ENCODE measurements around the gene ESYT1. TPM values are rescaled to one million over a fixed set of nuclear protein-coding genes. Genes with fewer than 3 reads are reported as not detected.

ESYT1 gene
- total and polyA plus RNA-seq, 9 donors, result 62.3 to 139 (median 97.3) TPM

- Histone ChIP-seq H3K27me3 (no peaks in the 10 kb centered on the region), H3K4me3 (peak overlapping the region; percentile 57), H3K36me3 (no peaks in the 10 kb centered on the region), H3K9me3 (no peaks in the 10 kb centered on the region), H3K4me1 (ENCODE audit: insufficient read depth) (peaks cover 3% of the 10 kb centered on the region), H3K27ac (peak overlapping the region; percentile 83 to 89)
- DNase-seq, result peak; percentile 86 to 94 (median 90)
- 1% methylated on average over 42 of the region's 42 CpGs for WGBS, 3 donors
- intact Hi-C loops (cut with DNase I), result loop anchor here (2.0 to 10.0 kb wide), 8 partner anchors 31 to 275 kb away; partner anchors contain the start of genes ESYT1 (in 1 of the 4), MYL6 (in 1 of the 4), SLC39A5 (in 1 of the 4) and SPRYD4 (in 1 of the 4)
- TF ChIP-seq POLR2A (IDR thresholded peaks at IDR 0.05) (no peak), CTCF (IDR thresholded peaks at IDR 0.05) (peak in 1 of 3 donors; percentile 16)
Measured at GRCh38 chr12:56189918-56190694, 62.0 kb downstream of the ESYT1 start.

- Histone ChIP-seq H3K4me1 (ENCODE audit: insufficient read depth) (peaks cover 3% of the 10 kb centered on the region), H3K9me3 (no peaks in the 10 kb centered on the region), H3K4me3 (peak overlapping the region; percentile 57), H3K36me3 (no peaks in the 10 kb centered on the region), H3K27me3 (no peaks in the 10 kb centered on the region), H3K27ac (peak overlapping the region; percentile 83 to 89)
- intact Hi-C loops (cut with DNase I), result loop anchor here in 3 of 4 donors (2.0 to 10.0 kb wide), 6 partner anchors 32 to 274 kb away; partner anchors contain the start of genes MYL6 (in 1 of the 3), SLC39A5 (in 1 of the 3), SPRYD4 (in 1 of the 3) and ZC3H10 (in 1 of the 3)
- DNase-seq, result peak in 1 of 5 donors; percentile 27
- TF ChIP-seq EP300 (IDR thresholded peaks at IDR 0.05), result no peak
- no peak for TF ChIP-seq POLR2A (IDR thresholded peaks at IDR 0.05)
- WGBS, 3 donors, result 13 to 15% (median 14%) methylated on average over 9 of the region's 9 CpGs
Measured at GRCh38 chr12:56190695-56191155, 62.7 kb downstream of the ESYT1 start.

GRCh38 chr12:56192582-56192981 is 64.5 kb downstream of the ESYT1 start:
- Histone ChIP-seq H3K4me3 (no peak overlapping the region), H3K27me3 (no peaks in the 10 kb centered on the region), H3K36me3 (no peaks in the 10 kb centered on the region), H3K27ac (no peak overlapping the region), H3K4me1 (ENCODE audit: insufficient read depth) (peaks cover 4% of the 10 kb centered on the region), H3K9me3 (no peaks in the 10 kb centered on the region)
- TF ChIP-seq CTCF (IDR thresholded peaks at IDR 0.05) (no peak), EP300 (IDR thresholded peaks at IDR 0.05) (no peak), POLR2A (IDR thresholded peaks at IDR 0.05) (no peak)
- intact Hi-C loops (cut with DNase I), result loop anchor here in 3 of 4 donors (5.0 to 10.0 kb wide), 4 partner anchors 35 to 272 kb away; partner anchors contain the start of genes SLC39A5 (in 1 of the 3) and SPRYD4 (in 1 of the 3)
- no peak for DNase-seq

DNA sequence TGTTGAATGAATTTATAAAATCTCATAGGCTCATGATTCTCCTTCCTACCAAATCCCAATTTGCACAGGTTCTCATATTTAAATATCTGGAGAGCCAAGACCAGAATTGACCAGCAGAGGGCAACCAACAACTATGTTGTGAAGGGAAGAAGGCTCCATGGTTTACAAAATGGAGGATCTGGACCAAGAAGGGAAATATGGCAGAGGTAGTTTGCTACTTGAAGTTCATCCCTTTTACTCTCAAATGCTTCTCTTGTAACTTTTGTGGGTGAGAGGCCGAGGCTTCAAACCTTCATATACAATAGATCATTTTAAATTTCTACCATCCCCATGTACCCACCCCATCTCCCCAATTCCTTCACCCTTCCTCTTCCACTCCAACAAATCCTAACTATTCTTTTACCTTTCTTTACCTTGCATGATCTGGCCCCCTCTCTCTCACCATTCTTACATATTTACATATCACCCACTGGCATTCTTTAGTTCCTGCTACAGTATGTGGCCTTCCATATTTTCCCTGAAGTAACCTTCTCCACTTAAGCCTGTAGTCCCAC is 65.0 kb downstream of the ESYT1 start:
- Histone ChIP-seq H3K4me1 (ENCODE audit: insufficient read depth) (peaks cover 4% of the 10 kb centered on the region), H3K9me3 (no peaks in the 10 kb centered on the region), H3K36me3 (no peaks in the 10 kb centered on the region), H3K27me3 (no peaks in the 10 kb centered on the region), H3K27ac (no peak overlapping the region), H3K4me3 (no peak overlapping the region)
- intact Hi-C loops (cut with DNase I), result loop anchor here in 3 of 4 donors (5.0 to 10.0 kb wide), 4 partner anchors 34 to 272 kb away; partner anchors contain the start of genes SLC39A5 (in 1 of the 3) and SPRYD4 (in 1 of the 3)
- 52 to 78% (median 72%) methylated on average over 1 of the region's 1 CpG for WGBS, 3 donors
- DNase-seq, result peak in 4 of 5 donors; percentile 60 to 84 (median 74)
- TF ChIP-seq POLR2A (IDR thresholded peaks at IDR 0.05), result no peak
- TF ChIP-seq CTCF (IDR thresholded peaks at IDR 0.05), result peak; percentile 60 to 70 (median 69)

Other genes starting within 250 kb of the ESYT1 start
- gene PYM1, start 200.4 kb upstream of the ESYT1 start, total RNA-seq, result 10 to 100 TPM; 18.9 to 25.7 (median 21.7) TPM
- gene PYM1, start 200.4 kb upstream of the ESYT1 start, polyA plus RNA-seq, result 10 to 100 TPM; 22.5 to 25.2 TPM
- 10 to 100 TPM; 13.3 to 50.1 (median 26.0) TPM for gene DGKA, start 197.1 kb upstream of the ESYT1 start, total RNA-seq
- 10 to 100 TPM; 15.7 to 40.4 TPM for gene DGKA, start 197.1 kb upstream of the ESYT1 start, polyA plus RNA-seq
- gene PMEL, start 162.2 kb upstream of the ESYT1 start, total RNA-seq, result 10 to 100 TPM in 1 of 7 donors, 1 to 10 TPM in 6; 2.0 to 11.5 (median 3.7) TPM
- gene PMEL, start 162.2 kb upstream of the ESYT1 start, polyA plus RNA-seq, result 1 to 10 TPM; 2.0 to 2.7 TPM
- gene CDK2, start 161.4 kb upstream of the ESYT1 start, total RNA-seq, result 10 to 100 TPM; 18.3 to 33.9 (median 31.3) TPM
- gene CDK2, start 161.4 kb upstream of the ESYT1 start, polyA plus RNA-seq, result 10 to 100 TPM; 21.7 to 21.8 TPM
- gene RAB5B, start 154.2 kb upstream of the ESYT1 start, total RNA-seq, result 100 to 1,000 TPM in 5 of 7 donors, 10 to 100 TPM in 2; 60.4 to 136 (median 117) TPM
- gene RAB5B, start 154.2 kb upstream of the ESYT1 start, polyA plus RNA-seq, result 100 to 1,000 TPM in 1 of 2 donors, 10 to 100 TPM in 1; 81.7 to 217 TPM
- 10 to 100 TPM; 22.1 to 39.4 (median 31.9) TPM for gene SUOX, start 131.0 kb upstream of the ESYT1 start, total RNA-seq
- gene SUOX, start 131.0 kb upstream of the ESYT1 start, polyA plus RNA-seq, result 10 to 100 TPM; 18.0 to 34.2 TPM
- gene IKZF4, start 107.2 kb upstream of the ESYT1 start, total RNA-seq, result 10 to 100 TPM in 5 of 7 donors, 1 to 10 TPM in 2; 4.0 to 33.2 (median 20.0) TPM
- gene IKZF4, start 107.2 kb upstream of the ESYT1 start, polyA plus RNA-seq, result 10 to 100 TPM in 1 of 2 donors, 1 to 10 TPM in 1; 6.2 to 12.5 TPM
- 1,000 to 10,000 TPM in 1 of 7 donors, 100 to 1,000 TPM in 2, 10 to 100 TPM in 4; 16.2 to 2,562 (median 59.7) TPM for gene RPS26, start 86.3 kb upstream of the ESYT1 start, total RNA-seq
- gene RPS26, start 86.3 kb upstream of the ESYT1 start, polyA plus RNA-seq, result 1,000 to 10,000 TPM in 1 of 2 donors, 100 to 1,000 TPM in 1; 198 to 1,468 TPM
- 10 to 100 TPM in 1 of 7 donors, 1 to 10 TPM in 5, under 1 TPM in 1; 0.72 to 20.6 (median 3.3) TPM for gene ERBB3, start 48.1 kb upstream of the ESYT1 start, total RNA-seq
- 1 to 10 TPM; 1.1 to 5.0 TPM for gene ERBB3, start 48.1 kb upstream of the ESYT1 start, polyA plus RNA-seq
- gene PA2G4, start 23.7 kb upstream of the ESYT1 start, total RNA-seq, result 10 to 100 TPM; 65.6 to 86.2 (median 77.0) TPM
- gene PA2G4, start 23.7 kb upstream of the ESYT1 start, polyA plus RNA-seq, result 100 to 1,000 TPM in 1 of 2 donors, 10 to 100 TPM in 1; 86.5 to 219 TPM
- gene RPL41, start 11.6 kb upstream of the ESYT1 start, total RNA-seq, result 1,000 to 10,000 TPM; 6,021 to 8,245 (median 6,510) TPM
- gene RPL41, start 11.6 kb upstream of the ESYT1 start, polyA plus RNA-seq, result over 10,000 TPM; 11,306 to 11,451 TPM
- gene ZC3H10, start 10.0 kb upstream of the ESYT1 start, total RNA-seq, result 10 to 100 TPM in 4 of 7 donors, 1 to 10 TPM in 3; 1.8 to 14.7 (median 10.7) TPM
- 1 to 10 TPM; 4.4 to 5.2 TPM for gene ZC3H10, start 10.0 kb upstream of the ESYT1 start, polyA plus RNA-seq
- 10 to 100 TPM; 65.9 to 99.2 (median 73.4) TPM for gene MYL6B, start 24.3 kb downstream of the ESYT1 start, total RNA-seq
- 10 to 100 TPM; 32.8 to 77.3 TPM for gene MYL6B, start 24.3 kb downstream of the ESYT1 start, polyA plus RNA-seq
- 1,000 to 10,000 TPM in 5 of 7 donors, 100 to 1,000 TPM in 2; 782 to 1,485 (median 1,329) TPM for gene MYL6, start 30.1 kb downstream of the ESYT1 start, total RNA-seq
- gene MYL6, start 30.1 kb downstream of the ESYT1 start, polyA plus RNA-seq, result 1,000 to 10,000 TPM; 1,579 to 3,375 TPM
- 100 to 1,000 TPM in 5 of 7 donors, 10 to 100 TPM in 2; 57.9 to 172 (median 117) TPM for gene SMARCC2, start 61.2 kb downstream of the ESYT1 start, total RNA-seq
- 100 to 1,000 TPM in 1 of 2 donors, 10 to 100 TPM in 1; 66.4 to 139 TPM for gene SMARCC2, start 61.2 kb downstream of the ESYT1 start, polyA plus RNA-seq
- 10 to 100 TPM; 34.1 to 55.6 (median 40.6) TPM for gene RNF41, start 93.7 kb downstream of the ESYT1 start, total RNA-seq
- 10 to 100 TPM; 29.4 to 45.1 TPM for gene RNF41, start 93.7 kb downstream of the ESYT1 start, polyA plus RNA-seq
- 10 to 100 TPM; 19.8 to 43.7 (median 28.9) TPM for gene NABP2, start 96.1 kb downstream of the ESYT1 start, total RNA-seq
- gene NABP2, start 96.1 kb downstream of the ESYT1 start, polyA plus RNA-seq, result 10 to 100 TPM; 25.0 to 37.5 TPM
- gene SLC39A5, start 101.8 kb downstream of the ESYT1 start, total RNA-seq, result under 1 TPM; 0.25 to 0.85 (median 0.69) TPM
- gene SLC39A5, start 101.8 kb downstream of the ESYT1 start, polyA plus RNA-seq, result under 1 TPM in 1 of 2 donors, not detected in 1; 0.28 TPM
- gene ANKRD52, start 130.1 kb downstream of the ESYT1 start, total RNA-seq, result 10 to 100 TPM in 5 of 7 donors, 1 to 10 TPM in 2; 9.1 to 37.7 (median 28.9) TPM
- 10 to 100 TPM; 10.5 to 26.2 TPM for gene ANKRD52, start 130.1 kb downstream of the ESYT1 start, polyA plus RNA-seq
- gene COQ10A, start 138.7 kb downstream of the ESYT1 start, total RNA-seq, result 10 to 100 TPM; 11.3 to 31.1 (median 14.9) TPM
- gene COQ10A, start 138.7 kb downstream of the ESYT1 start, polyA plus RNA-seq, result 10 to 100 TPM; 13.8 to 20.5 TPM
- gene CS, start 172.1 kb downstream of the ESYT1 start, total RNA-seq, result 100 to 1,000 TPM in 5 of 7 donors, 10 to 100 TPM in 2; 49.6 to 155 (median 137) TPM
- gene CS, start 172.1 kb downstream of the ESYT1 start, polyA plus RNA-seq, result 100 to 1,000 TPM in 1 of 2 donors, 10 to 100 TPM in 1; 48.9 to 237 TPM
- 100 to 1,000 TPM in 2 of 7 donors, 10 to 100 TPM in 5; 58.9 to 112 (median 84.9) TPM for gene CNPY2, start 187.7 kb downstream of the ESYT1 start, total RNA-seq
- 100 to 1,000 TPM; 107 to 134 TPM for gene CNPY2, start 187.7 kb downstream of the ESYT1 start, polyA plus RNA-seq
- 100 to 1,000 TPM in 1 of 7 donors, 10 to 100 TPM in 6; 41.0 to 103 (median 74.5) TPM for gene PAN2, start 205.7 kb downstream of the ESYT1 start, total RNA-seq
- gene PAN2, start 205.7 kb downstream of the ESYT1 start, polyA plus RNA-seq, result 10 to 100 TPM; 44.2 to 67.2 TPM
- under 1 TPM in 2 of 7 donors, not detected in 5; 0.23 to 0.35 TPM for gene IL23A, start 210.6 kb downstream of the ESYT1 start, total RNA-seq
- gene IL23A, start 210.6 kb downstream of the ESYT1 start, polyA plus RNA-seq, result under 1 TPM in 1 of 2 donors, not detected in 1; 0.16 TPM
- gene STAT2, start 231.8 kb downstream of the ESYT1 start, total RNA-seq, result 100 to 1,000 TPM in 3 of 7 donors, 10 to 100 TPM in 4; 81.5 to 161 (median 90.2) TPM
- 100 to 1,000 TPM in 1 of 2 donors, 10 to 100 TPM in 1; 56.1 to 122 TPM for gene STAT2, start 231.8 kb downstream of the ESYT1 start, polyA plus RNA-seq
- gene APOF, start 234.6 kb downstream of the ESYT1 start, total RNA-seq, result not detected
- not detected for gene APOF, start 234.6 kb downstream of the ESYT1 start, polyA plus RNA-seq

All from ovary (tissue), 9 donors.